ENCODE data around the gene SFRP2.

- TF ChIP-seq POLR2A (IDR thresholded peaks at IDR 0.05; ENCODE audit: low read depth, low read length) (no peak), POLR2AphosphoS5 (IDR thresholded peaks at IDR 0.05; ENCODE audit: low read depth, low read length) (no peak), TAF1 (IDR thresholded peaks at IDR 0.05; ENCODE audit: low read depth, low read length) (no peak), SPI1 (IDR thresholded peaks at IDR 0.05; ENCODE audit: low read depth, low read length) (no peak), POU2F2 (IDR thresholded peaks at IDR 0.05; ENCODE audit: low read depth, low read length) (no peak)
Measured at GRCh38 chr4:153787575-153787974, 1.3 kb downstream of the SFRP2 start.

Measured in GM12891 (cell line).